SK-N-SH (cell line): ENCODE measurements around the gene ATP8A2.

Source experiments
- CHD2 ChIP-seq: fragments of 150-350 bp; IDR thresholded peaks from 2 replicates; pipeline ENCODE4 v1.6.1; 2018; ENCODE audit warnings: low read length; ENCODE audit not compliant: partially characterized antibody
- FOXM1 ChIP-seq: IDR thresholded peaks from 2 replicates; pipeline ENCODE4 v1.4.0; 2012; ENCODE audit warnings: low read depth, mild to moderate bottlenecking
- GABPA ChIP-seq: IDR thresholded peaks from 2 replicates; pipeline ENCODE4 v1.4.0; 2012; ENCODE audit warnings: low read depth, mild to moderate bottlenecking
- GATA2 ChIP-seq: sonication (generic); formaldehyde crosslinking; IDR thresholded peaks from 2 replicates; pipeline ENCODE4 v1.5.0; 2020; ENCODE audit warnings: mild to moderate bottlenecking, missing genetic modification reagents
- MAX ChIP-seq: IDR thresholded peaks from 2 replicates; pipeline ENCODE4 v1.4.0; 2012; ENCODE audit warnings: low read depth
- NRF1 ChIP-seq: IDR thresholded peaks from 2 replicates; pipeline ENCODE4 v1.6.1; 2012; ENCODE audit warnings: low read depth, mild to moderate bottlenecking, low read length
- POLR2AphosphoS5 ChIP-seq: IDR thresholded peaks from 2 replicates; pipeline ENCODE4 v1.6.1; 2012; ENCODE audit warnings: low read depth, low read length
- RXRA ChIP-seq: IDR thresholded peaks from 2 replicates; pipeline ENCODE4 v1.4.0; 2012; ENCODE audit warnings: low read depth, mild to moderate bottlenecking, borderline replicate concordance
- SMC3 ChIP-seq: IDR thresholded peaks from 2 replicates; pipeline ENCODE4 v1.6.1; 2012; ENCODE audit warnings: low read depth, low read length, improper control_type of control experiment
- USF2 ChIP-seq: fragments of 150-350 bp; IDR thresholded peaks from 2 replicates; pipeline ENCODE4 v1.6.1; 2017; ENCODE audit warnings: antibody characterized with exemption, low read length, low read depth, borderline replicate concordance
- YY1 ChIP-seq: IDR thresholded peaks from 2 replicates; pipeline ENCODE4 v1.4.0; 2012; ENCODE audit warnings: low read depth, mild to moderate bottlenecking
- TF ChIP-seq, protein P1 (sequence below): fragments of 200-600 bp; sonication (generic); IDR thresholded peaks from 2 replicates; pipeline ENCODE4 v1.6.1; 2017; ENCODE audit warnings: antibody characterized with exemption, mild to moderate bottlenecking, moderate library complexity
- TF ChIP-seq, protein P2 (sequence below): IDR thresholded peaks from 2 replicates; pipeline ENCODE4 v1.4.0; 2012; ENCODE audit warnings: low read depth, borderline replicate concordance

GRCh38 chr13:25860862-25861261 is 489.1 kb downstream of the ATP8A2 start:
- no peak for TF ChIP-seq GATA2 (CRISPR knock-in tag)
- TF ChIP-seq, protein P1, sequence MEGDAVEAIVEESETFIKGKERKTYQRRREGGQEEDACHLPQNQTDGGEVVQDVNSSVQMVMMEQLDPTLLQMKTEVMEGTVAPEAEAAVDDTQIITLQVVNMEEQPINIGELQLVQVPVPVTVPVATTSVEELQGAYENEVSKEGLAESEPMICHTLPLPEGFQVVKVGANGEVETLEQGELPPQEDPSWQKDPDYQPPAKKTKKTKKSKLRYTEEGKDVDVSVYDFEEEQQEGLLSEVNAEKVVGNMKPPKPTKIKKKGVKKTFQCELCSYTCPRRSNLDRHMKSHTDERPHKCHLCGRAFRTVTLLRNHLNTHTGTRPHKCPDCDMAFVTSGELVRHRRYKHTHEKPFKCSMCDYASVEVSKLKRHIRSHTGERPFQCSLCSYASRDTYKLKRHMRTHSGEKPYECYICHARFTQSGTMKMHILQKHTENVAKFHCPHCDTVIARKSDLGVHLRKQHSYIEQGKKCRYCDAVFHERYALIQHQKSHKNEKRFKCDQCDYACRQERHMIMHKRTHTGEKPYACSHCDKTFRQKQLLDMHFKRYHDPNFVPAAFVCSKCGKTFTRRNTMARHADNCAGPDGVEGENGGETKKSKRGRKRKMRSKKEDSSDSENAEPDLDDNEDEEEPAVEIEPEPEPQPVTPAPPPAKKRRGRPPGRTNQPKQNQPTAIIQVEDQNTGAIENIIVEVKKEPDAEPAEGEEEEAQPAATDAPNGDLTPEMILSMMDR, result no peak
- no peak for TF ChIP-seq GABPA
- TF ChIP-seq FOXM1, result no peak
- no peak for TF ChIP-seq MAX
- TF ChIP-seq CHD2, result no peak
- no peak for TF ChIP-seq NRF1
- TF ChIP-seq, protein P2, sequence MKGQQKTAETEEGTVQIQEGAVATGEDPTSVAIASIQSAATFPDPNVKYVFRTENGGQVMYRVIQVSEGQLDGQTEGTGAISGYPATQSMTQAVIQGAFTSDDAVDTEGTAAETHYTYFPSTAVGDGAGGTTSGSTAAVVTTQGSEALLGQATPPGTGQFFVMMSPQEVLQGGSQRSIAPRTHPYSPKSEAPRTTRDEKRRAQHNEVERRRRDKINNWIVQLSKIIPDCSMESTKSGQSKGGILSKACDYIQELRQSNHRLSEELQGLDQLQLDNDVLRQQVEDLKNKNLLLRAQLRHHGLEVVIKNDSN, result no peak
- no peak for TF ChIP-seq POLR2AphosphoS5
- no peak for TF ChIP-seq YY1
- TF ChIP-seq RXRA, result no peak
- no peak for TF ChIP-seq USF2
- no peak for TF ChIP-seq SMC3
